HG03045 (cell line): ENCODE data around the gene SLC35F4.

Experiments used
- ATAC-seq: cut with Tn5 transposase; IDR thresholded peaks from one replicate; pipeline ENCODE4 v1.9.1; 2021; ENCODE audit warnings: mild to moderate bottlenecking, moderate library complexity; ENCODE audit not compliant: unreplicated experiment

The SLC35F4 gene

DNA sequence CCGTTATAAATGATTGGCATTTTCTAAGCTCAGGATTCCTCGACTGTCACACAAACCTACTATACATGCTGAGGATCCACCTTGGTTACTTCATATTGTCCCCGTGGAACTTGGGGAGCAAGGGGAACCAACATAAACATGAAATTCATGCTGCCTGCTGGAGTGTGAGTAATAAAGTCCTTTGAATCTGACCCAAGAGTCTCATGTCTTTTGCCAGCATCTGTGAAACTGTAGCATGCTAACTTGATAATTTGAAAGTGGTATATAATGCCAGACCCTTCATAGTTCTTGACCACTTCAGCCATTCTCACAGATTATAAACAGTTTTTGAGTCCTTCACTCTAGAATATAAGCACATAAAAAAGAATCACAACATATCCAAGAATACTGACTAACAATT lies 17.1 kb downstream of the SLC35F4 start:
- ATAC-seq: no peak

GRCh38 chr14:57848353-57848752 lies 17.5 kb downstream of the SLC35F4 start:
- no peak for ATAC-seq

GRCh38 chr14:57847706-57848105 lies 18.2 kb downstream of the SLC35F4 start:
- ATAC-seq: no peak

DNA sequence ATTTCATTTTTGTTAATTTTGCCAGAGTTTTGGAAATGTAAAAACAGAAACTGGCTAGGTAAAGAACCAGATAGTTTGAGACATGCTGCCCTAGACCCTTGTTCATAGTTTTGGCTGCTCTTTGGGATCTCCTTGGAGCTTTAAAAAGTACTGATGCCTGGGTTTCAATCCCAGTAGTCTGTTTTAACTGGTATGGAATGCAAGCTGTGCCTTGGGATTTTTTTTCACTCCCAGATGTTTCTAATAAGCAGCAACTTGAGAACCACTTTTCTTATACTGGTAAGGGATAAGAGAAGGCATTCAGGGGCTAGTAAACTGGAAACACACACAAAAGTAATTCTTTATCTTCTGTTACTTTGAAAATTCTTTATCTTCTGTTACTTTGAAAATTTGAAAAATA lies 18.8 kb downstream of the SLC35F4 start:
- ATAC-seq: no peak

DNA sequence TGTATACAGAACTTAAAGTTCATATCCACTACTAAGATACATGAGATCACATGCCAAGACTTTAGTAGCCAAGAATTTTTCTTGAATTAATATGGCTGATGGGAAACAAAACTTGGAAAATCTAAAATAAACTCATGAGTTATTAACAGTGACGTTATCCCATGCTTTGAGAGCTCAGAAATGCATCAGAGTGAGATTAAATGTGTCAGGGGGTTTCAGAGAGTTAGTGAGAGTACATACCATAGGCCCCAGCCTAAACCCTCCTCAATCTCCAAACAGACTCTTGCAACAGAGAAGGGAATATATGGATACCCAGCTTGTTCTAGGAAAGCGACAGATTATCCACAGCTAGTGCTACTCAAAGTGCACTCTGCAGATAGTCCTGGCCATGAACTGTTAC lies 19.3 kb downstream of the SLC35F4 start:
- no peak for ATAC-seq

GRCh38 chr14:57845802-57846531 lies 19.9 kb downstream of the SLC35F4 start:
- no peak for ATAC-seq

- ATAC-seq: no peak
These were observed 20.6 kb downstream of the SLC35F4 start for GRCh38 chr14:57845316-57845715.

- ATAC-seq: no peak
These were observed 28.6 kb downstream of the SLC35F4 start for GRCh38 chr14:57837267-57837666.

DNA sequence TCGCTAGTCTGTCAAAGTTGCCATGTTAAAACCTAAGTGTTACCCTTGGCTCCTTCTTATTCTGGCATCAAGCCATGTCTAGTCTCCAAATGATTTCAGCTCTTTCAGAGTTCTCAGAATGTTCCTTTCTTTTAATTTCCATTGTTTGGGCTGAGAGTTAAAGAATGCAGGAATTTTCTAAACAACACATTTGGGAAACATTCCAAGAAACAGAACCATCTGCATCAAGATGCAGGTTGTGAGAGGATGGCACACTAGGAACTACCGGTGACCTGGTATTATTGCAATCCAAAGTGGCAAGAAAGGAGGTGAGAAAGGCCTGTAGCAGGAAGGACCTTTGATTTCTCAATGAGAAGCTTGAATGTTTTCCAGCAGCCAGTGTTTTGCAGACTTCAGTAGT lies 30.1 kb downstream of the SLC35F4 start:
- no peak for ATAC-seq

DNA sequence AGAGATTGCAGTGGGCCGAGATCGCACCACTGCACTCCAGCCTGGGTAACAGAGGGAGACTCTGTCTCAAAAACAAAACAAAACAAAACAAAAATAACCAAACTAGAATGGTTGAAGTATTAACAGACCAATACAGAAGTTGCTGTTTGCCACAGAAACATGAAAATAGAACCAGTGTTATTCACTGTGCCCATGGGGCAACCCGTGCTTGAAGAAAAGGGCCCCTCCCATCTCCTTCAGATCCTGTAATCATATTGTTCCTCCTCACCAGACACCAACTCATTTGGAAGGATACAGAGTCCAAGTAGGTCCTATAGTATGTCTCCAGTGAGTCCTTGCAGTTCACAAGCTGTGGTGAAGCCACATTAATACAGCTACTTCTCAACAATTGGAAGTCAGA lies 30.9 kb downstream of the SLC35F4 start:
- ATAC-seq: no peak

GRCh38 chr14:57834001-57834598 lies 31.8 kb downstream of the SLC35F4 start:
- ATAC-seq: no peak

- ATAC-seq: no peak
These were observed 32.6 kb downstream of the SLC35F4 start for GRCh38 chr14:57833323-57833722.

DNA sequence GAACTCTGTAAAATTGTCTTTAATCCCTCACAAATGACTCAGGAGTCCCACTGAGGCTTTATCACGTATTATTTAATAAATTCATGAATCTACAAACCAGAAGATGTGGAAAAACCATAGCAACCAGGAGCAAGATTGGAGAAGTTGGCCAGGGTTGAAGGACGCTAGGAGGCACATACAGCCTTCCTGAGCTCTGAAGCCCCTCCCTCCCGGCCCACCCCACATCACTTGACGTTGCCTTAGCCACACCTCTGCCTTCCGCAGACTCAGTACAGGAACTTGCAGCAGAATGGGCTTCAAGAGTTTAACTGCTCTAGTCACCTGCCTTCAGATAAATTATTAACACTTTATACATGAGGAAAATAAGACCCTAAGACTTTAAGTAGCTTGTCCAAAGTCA lies 33.9 kb downstream of the SLC35F4 start:
- no peak for ATAC-seq

GRCh38 chr14:57828713-57829112 lies 37.2 kb downstream of the SLC35F4 start:
- no peak for ATAC-seq

GRCh38 chr14:57823015-57823660 lies 42.8 kb downstream of the SLC35F4 start:
- ATAC-seq: no peak

- ATAC-seq: no peak
These were observed 43.8 kb downstream of the SLC35F4 start for GRCh38 chr14:57822081-57822480.

- no peak for ATAC-seq
These were observed 45.3 kb downstream of the SLC35F4 start for GRCh38 chr14:57820581-57820980.

GRCh38 chr14:57818511-57818910 lies 47.4 kb downstream of the SLC35F4 start:
- no peak for ATAC-seq

DNA sequence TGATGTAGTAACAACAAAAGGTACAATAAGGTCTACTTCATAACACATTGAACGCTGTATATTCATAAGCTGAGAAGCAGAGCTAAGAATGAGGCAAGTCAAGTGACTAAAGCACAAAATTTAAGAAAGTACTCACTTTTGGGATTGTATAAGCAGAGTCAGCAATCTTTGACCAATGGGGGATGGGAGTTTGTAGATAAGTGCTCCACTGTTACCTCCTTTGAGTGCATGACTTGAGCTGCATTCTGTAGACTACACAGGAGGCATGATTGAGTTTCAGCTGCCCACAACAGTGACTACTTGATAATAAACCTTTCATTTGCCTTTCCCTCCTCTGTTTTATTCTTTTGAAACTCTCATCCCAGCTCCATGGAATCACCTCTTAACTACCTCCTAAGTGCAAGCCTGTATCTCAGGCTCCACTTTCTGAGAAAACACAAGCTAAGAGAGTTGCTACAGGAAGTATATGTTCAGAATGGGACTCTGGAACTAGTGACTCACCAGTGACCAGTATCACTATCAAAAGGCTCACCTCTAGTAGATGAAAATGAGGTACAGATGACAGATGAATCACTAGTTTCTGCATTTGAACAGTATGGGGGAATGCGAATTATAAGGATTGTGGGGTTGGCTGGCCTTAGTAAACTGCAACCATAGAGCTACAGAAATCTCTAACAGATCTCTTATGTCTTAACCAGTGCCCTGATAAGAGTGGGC lies 49.2 kb downstream of the SLC35F4 start:
- no peak for ATAC-seq

DNA sequence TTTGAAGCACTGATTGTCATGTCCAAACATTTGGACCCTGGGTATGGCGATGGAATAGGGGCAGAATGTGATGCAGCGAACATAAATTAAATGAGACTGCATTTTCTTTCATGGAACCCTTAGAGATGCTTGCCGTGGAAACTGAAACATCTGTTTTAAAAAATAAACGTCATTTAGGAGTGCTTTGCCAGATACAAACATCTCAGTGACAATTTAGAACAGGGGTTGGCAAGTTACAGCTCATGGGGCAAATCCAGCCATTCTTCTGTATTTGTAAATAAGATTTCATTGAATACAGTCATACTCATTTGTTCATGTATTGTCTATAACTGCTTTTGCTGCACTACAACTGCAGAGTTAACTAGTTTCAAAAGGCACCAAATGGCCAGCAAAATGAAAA lies 51.2 kb downstream of the SLC35F4 start:
- no peak for ATAC-seq

DNA sequence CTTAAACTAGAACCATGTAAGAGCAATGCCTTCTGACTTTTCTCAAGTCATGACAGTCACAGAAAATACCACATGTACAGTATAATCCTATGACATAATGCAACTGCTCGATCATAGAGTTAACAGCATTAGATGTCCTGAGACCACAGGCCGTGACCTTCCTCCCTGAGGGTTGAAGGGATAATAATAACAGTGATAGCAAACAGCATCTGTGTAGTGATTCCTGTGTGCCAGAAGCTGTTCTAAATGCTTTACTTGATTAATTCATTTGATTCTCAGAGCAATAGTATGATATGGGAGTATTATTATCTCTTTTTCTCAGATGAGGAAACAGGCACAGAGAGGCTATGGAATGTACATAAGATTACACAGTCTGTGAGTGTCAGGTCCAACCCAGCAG lies 53.2 kb downstream of the SLC35F4 start:
- no peak for ATAC-seq
